ENCODE measurements around the gene MEGF11.

DNA sequence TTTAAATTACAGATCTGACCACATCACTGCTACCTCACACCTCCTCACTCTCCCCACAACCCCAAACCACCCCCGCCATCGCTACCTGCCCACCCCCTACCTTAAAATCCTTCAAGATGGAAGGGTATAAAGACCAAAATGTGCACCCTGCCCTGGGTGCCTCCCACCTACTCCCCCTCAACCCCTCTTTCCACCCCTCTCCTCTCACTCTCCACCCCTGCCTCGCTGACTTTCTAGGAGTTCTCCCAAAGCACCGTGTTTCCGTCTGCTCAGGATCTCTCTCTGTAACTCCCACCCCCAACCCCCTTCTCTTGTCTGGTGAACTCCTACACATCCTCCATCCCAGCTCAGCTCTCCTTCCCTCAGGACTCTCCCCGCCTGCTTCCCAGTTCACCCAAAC is 69.1 kb downstream of the MEGF11 start:
- TF ChIP-seq CTCF (IDR thresholded peaks at IDR 0.05) (no peak), POLR2A (IDR thresholded peaks at IDR 0.05) (no peak)

Measured in uterus (tissue), 2 donors.